CD4-positive, alpha-beta T cell treated with Interleukin-17A for 4 hours (primary cell): Measurements from ENCODE around the gene MEGF9.
"Not testable (repeated sequence)": the region's sequence is repeated elsewhere in the genome, so short reads cannot be mapped to it uniquely, and the experiment has no call there.

Experiments used
- DNase-seq: peaks from one replicate; pipeline ENCODE4 v3.0.0-alpha.2; 2020; ENCODE audit warnings: mixed read lengths

MEGF9 gene

DNA sequence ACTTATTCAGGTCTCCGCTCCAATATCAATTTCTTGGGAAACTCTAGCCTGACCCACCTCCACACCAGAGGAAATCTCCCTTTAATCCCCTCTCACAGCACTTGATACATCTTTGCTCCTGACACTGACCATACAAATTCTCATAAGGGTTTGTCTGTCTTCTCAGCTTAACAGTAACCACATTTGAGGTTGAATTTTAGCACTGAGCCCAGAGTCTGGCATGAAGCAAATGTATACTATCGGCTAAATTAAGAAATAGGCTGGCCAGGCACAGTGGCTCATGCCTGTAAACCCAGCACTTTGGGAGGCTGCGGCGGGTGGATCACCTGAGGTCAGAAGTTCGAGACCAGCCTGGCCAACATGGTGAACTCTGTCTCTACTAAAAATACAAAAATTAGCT, 144.0 kb downstream of the MEGF9 start:
- DNase-seq = no peak

DNA sequence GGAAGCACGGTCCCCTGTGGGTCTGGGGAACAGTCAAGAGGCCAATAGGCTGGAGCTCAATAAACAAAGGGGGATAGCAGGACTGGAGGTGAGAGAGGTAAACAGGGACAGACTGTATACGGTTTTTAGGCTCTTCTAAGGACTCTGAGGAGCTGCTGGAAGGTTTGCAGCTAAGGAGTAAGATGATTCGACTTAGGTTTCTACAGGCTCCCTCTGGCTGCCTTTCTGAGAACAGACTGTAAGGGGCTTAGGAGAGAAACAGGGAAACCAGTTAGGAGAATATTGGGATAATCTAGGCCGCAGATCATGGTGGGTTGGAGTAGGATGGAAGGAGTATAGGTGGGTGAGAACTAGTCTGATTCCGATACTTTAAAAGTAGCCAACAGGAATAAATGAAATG, 144.7 kb downstream of the MEGF9 start:
- no peak for DNase-seq

DNA sequence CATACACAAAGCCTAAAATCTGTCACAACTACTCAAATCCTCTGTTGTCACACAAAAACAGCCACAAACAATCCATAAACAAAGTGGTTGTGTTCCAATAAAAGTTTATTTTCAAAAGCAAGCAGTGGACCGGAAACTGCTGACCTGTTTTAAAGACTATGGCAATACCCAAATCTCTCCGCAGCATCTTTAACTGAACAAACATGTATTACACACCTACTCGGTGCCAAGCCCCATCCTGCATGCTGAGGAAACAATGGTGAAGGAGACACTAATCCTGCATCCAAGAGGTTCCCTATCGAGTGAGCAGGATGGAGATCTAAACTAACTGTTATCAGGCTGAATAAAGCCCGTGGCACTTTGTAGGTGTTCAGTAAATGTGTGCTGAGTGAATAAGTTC, 145.5 kb downstream of the MEGF9 start:
- DNase-seq = no peak

DNA sequence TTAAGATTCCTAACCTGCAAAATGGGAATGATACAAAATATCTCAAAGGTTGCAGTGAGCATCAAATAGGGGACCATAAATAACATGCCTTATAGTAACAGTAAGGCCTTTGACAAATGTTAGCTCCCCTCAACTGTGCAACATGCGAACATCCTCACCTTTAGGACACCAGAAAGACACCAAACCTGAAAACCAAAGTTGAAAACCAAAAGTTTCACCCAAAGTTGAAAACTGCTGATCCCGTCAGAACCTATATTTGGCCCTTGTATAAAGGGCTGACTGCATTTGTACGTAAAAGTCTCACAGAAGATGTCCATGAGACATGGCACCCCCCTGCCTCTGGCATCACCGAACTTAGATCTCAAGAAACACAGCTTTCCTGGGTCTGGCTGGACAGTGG, 146.4 kb downstream of the MEGF9 start:
- DNase-seq = no peak

DNA sequence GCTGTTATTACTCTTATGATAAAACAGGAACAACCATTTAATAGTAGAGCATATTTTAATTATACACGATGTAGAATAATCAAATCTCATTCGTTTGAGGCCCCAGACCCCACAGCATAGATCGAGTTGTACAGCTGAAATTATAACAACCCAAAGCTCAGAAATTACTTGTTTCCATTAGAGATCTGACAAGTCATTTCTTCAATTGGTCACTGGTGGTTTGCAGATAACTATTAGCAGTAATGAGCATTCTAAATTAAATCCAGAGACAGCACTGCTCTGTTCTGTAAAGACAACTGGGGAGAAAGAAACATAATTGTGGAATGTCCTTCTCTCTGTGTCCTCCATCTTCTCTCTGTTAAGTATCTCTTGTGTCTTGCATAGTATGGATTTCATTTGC, 147.2 kb downstream of the MEGF9 start:
- no peak for DNase-seq

DNA sequence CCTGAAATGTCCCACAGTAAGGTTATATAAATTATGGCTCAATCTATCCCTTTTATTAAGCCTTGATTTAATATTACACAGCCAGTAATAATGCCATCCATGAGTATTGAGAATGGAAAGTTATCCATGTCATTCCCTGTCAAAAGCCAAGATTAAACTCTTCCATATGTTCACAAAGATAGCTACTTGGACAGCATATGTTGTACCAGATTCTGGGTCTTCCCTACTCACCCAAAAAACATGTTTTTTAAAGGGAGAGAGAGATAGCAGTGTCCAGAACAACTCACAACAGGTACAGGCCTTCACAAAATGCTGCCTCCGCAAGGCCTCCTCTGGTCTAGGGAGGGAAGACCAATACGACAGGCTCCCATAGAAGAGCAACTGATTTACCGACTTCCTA, 149.7 kb downstream of the MEGF9 start:
- DNase-seq = no peak

DNA sequence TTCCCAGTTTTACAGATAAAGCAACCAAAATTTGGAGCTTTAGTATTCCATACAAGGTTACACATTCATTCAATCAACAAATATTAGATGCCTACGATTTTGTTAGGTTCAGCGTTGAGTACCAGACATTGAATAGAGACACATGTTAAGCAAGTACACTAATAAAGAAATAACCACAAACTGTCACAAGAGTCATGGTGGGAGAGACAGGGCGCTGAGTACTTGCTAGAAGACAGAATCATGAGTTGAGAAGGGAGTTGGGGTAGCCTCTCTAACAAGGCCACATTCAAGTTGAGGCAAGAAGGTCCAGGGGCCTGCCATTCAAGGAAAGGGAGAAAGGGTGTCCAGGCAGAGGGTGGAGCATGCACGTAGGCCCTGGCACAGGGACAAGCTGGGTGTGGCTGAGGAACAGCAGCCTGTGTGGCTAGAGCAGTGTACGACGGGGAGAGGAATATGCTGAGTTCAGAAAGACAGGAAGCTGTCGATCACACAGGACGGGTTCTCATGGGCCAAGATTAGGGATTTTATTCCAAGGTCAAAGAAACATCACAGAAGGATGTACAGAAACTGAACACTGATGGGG, 151.3 kb downstream of the MEGF9 start:
- DNase-seq = no peak

DNA sequence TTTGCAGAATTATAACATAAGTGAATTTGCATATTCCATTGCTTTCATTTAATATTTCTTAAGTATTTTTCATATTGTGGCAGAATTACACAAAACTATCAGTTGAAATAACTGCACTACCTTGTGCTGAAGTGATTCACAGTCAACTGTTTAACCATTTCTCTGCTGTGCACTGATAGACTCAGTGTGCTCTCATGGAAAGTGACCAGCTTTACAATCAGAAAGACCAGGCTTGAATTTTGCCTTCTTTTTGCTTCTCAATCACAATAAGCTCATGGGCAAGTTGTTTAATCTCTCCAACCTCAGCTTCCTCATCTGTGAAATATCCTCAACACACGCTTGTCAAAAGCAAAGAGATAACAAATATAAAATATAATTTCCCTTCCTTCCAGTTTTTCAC, 152.6 kb downstream of the MEGF9 start:
- no peak for DNase-seq

DNA sequence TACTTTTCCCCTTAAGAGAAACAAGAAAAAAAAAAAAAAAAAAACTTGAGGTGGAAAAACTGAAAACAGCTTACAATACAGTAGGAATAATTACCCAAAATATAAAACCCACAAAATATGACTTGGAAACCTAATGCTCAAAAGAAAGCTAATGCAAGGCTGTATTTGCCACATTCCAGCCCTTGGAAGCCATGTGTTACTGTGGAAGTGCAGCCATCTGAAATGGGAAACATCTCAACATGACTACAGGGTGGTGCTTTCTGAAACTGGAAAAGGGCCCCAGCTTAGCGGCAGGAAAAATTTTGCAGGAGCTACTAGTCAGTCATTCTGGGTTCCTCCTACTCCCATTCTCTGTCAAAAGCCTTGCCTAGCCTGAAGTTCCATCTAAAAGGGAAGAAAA, 154.7 kb downstream of the MEGF9 start:
- no peak for DNase-seq

DNA sequence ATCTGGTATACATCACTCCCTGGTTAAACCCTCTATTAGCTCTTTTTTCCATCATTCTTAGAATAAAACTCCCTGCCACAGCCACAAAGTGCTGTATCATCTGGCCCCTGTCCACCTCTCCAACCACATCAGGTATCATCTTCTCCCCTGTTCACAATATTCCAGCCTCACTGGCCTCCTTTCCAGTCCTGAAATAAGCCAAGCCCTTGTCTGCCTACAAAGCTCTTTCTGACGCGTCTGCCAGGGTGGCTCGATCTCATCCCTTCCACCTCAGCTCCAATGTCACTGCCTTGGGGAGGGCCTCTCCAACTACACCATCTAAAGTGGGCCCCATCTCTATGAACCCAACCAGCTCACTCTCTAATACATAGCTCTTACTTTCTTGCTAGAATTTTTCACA, 155.8 kb downstream of the MEGF9 start:
- no peak for DNase-seq

DNA sequence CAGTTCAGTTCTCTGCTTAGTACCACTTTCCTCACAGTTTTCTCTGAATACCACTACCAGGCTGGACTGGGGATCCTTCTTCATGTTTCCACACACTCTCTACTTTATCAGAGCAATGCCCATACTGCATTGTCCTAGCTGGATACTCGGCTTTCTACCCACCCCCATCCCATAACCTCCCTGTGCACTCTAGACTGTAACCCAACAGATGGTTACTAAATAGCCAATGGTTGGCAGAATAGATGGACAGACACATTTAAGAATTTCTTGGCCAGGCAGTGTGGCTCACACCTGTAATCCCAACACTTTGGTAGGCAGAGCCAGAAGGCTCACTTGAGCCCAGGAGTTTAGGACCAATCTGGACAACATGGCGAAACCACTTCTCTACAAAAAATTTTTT, 157.1 kb downstream of the MEGF9 start:
- no peak for DNase-seq

DNA sequence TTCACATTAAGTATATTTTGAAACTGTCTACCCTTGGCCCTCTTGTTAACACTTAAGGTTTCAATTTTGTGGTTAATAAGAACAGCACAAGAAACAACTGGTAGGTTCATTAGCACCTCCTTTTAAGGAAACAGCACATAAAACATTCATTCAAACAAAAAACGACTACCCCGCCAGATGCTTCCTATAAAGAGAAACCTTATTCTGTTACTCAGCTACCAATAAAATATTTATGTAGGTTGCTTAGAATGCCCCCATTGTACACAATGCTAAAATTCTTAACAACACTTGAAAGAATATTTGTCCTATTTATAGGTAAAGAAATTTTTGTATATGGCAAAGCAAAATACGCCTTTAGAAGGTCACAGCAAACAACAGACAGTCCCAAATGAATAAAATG, 157.5 kb downstream of the MEGF9 start:
- no peak for DNase-seq

DNA sequence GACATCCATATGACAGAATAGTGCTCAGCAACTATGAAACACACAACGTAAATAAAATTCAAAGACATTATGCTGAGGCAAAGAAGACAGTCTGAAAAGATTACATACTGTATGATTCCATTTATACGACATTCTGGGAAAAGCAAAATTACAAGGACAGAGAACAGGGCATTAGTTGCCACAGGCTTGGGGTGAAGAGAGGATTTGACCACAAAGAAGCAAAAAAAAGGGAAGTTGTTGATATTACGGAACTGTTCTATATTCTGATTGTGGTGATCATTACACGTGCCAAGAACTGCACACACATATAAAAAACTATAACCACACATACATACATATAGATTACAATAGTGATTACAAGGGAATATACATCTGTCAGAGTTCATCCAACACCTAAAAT, 158.4 kb downstream of the MEGF9 start:
- no peak for DNase-seq

DNA sequence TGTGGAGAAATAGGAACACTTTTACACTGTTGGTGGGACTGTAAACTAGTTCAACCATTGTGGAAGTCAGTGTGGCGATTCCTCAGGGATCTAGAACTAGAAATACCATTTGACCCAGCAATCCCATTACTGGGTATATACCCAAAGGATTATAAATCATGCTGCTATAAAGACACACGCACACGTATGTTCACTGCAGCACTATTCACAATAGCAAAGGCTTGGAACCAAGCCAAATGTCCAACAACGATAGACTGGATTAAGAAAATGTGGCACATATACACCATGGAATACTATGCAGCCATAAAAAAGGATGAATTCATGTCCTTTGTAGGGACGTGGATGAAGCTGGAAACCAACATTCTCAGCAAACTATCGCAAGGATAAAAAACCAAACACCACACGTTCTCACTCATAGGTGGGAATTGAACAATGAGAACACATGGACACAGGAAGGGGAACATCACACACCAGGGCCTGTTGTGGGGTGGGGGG, 162.0 kb downstream of the MEGF9 start:
- not testable (repeated sequence) for DNase-seq
